Esophagus (tissue), 2 donors: ENCODE results near the gene APEH. TPM values are rescaled to one million over a fixed set of nuclear protein-coding genes. Genes with fewer than 3 reads are reported as not detected.

ENCODE experiments used
- H3K27ac ChIP-seq, 2 donors: one replicate each; pipeline ENCODE4 v1.5.1; 2013; ENCODE audit warnings: low read depth in 2 of 2, mild to moderate bottlenecking in 2 of 2, inconsistent platforms in 1 of 2, low read length in 1 of 2, moderate library complexity in 1 of 2
- H3K27me3 ChIP-seq, 2 donors: one replicate each; pipeline ENCODE4 v1.6.1; 2013; ENCODE audit warnings: low read length in 2 of 2, control low read depth in 1 of 2, mild to moderate bottlenecking in 1 of 2; ENCODE audit not compliant: insufficient read depth in 2 of 2, control insufficient read depth in 1 of 2
- H3K36me3 ChIP-seq, 2 donors: one replicate each; pipeline ENCODE4 v1.6.1; 2013; ENCODE audit warnings: low read length in 1 of 2; ENCODE audit not compliant: control insufficient read depth in 2 of 2, insufficient read depth in 2 of 2
- H3K4me1 ChIP-seq, 2 donors: one replicate each; pipeline ENCODE4 v1.6.1; 2013; ENCODE audit warnings: low read length in 1 of 2; ENCODE audit not compliant: control insufficient read depth in 2 of 2, insufficient read depth in 2 of 2
- H3K4me3 ChIP-seq, 2 donors: one replicate each; pipeline ENCODE4 v1.5.1; 2013; ENCODE audit warnings: low read length in 2 of 2, mild to moderate bottlenecking in 2 of 2, low read depth in 1 of 2, moderate library complexity in 1 of 2
- H3K9me3 ChIP-seq, 2 donors: one replicate each; pipeline ENCODE4 v1.6.1; 2013; ENCODE audit warnings: mild to moderate bottlenecking in 2 of 2, low read depth in 1 of 2, low read length in 1 of 2, moderate library complexity in 1 of 2; ENCODE audit not compliant: control insufficient read depth in 2 of 2, insufficient read depth in 1 of 2
- WGBS, 2 donors: extraction: QIAGEN DNeasy Blood & Tissue Kit; methylation state at CpG; one replicate each; pipeline ENCODE4 v1.1.7; 2013; 5-methylcytosine and 5-hydroxymethylcytosine counted together
- polyA plus RNA-seq, 2 donors: library from polyadenylated mRNA; stranded (reverse); fragments of 200-250 nt; gene quantifications; one replicate each; pipeline ENCODE4 v1.2.3, GENCODE V29; 2013
- donor health status: healthy with polysubstance abuse.
- donor health status: Bipolar disorder and iron deficiency.

Gene APEH
- polyA plus RNA-seq, 2 donors = 21.0 to 53.0 TPM

DNA sequence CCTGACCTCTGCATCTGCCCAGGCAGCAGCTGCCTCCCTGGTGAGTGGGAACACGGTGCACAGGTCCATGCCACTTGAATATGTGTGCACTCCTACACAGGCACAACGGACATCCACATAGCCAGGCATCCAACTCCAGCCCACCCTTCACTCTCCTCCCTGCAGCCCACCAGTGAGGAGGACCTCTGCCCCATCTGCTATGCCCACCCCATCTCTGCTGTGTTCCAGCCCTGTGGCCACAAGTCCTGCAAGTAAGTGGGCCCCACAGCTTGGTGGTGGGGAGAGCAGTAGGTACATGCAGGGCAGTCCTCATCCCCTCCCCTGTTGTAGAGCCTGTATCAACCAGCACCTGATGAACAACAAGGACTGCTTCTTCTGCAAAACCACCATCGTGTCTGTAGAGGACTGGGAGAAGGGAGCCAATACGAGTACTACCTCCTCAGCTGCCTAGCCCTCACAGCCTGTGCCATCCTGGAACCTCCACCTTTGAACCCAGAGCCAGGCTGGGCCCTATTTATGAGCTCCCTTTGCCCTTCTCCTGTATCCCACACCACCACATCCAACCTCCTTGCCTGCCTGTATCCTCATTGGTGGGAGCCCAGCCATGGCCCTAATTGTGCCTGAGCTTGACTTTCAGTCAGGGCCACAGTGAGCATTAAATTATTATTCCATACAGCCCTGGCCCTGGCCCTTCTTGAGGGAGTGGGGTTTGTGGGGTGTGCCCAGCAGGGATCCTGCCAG is 46.9 kb downstream of the APEH start:
- Histone ChIP-seq H3K36me3 (peaks cover 4 to 29% of the 10 kb centered on the region in 2 donors), H3K4me1 (peaks cover 7 to 31% of the 10 kb centered on the region in 2 donors), H3K9me3 (no peaks in the 10 kb centered on the region), H3K4me3 (no peak overlapping the region), H3K27ac (no peak overlapping the region), H3K27me3 (no peaks in the 10 kb centered on the region)
- WGBS, 2 donors = 63 to 66% methylated on average over 4 of the region's 4 CpGs

DNA sequence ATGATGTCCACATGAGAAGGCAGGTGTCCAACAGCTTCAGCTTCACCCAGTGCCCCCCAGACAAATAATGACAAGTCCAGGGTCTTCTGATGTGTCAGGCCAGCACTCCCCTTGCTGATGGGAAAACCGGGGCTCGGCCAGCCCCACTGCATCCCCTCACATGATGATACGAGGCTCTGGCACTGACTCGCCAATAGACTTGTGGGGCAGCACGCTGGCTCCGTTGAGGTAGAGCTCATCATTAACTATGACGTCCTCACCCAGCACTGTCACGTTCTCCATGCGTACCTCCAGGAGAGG is 47.4 kb downstream of the APEH start:
- H3K27ac ChIP-seq = no peak overlapping the region
- H3K4me1 ChIP-seq = peaks cover 7 to 31% of the 10 kb centered on the region in 2 donors
- WGBS, 2 donors = 62 to 77% methylated on average over 9 of the region's 9 CpGs
- H3K4me3 ChIP-seq = no peak overlapping the region
- H3K27me3 ChIP-seq = no peaks in the 10 kb centered on the region
- peaks cover 4 to 26% of the 10 kb centered on the region in 2 donors for H3K36me3 ChIP-seq
- no peaks in the 10 kb centered on the region for H3K9me3 ChIP-seq

DNA sequence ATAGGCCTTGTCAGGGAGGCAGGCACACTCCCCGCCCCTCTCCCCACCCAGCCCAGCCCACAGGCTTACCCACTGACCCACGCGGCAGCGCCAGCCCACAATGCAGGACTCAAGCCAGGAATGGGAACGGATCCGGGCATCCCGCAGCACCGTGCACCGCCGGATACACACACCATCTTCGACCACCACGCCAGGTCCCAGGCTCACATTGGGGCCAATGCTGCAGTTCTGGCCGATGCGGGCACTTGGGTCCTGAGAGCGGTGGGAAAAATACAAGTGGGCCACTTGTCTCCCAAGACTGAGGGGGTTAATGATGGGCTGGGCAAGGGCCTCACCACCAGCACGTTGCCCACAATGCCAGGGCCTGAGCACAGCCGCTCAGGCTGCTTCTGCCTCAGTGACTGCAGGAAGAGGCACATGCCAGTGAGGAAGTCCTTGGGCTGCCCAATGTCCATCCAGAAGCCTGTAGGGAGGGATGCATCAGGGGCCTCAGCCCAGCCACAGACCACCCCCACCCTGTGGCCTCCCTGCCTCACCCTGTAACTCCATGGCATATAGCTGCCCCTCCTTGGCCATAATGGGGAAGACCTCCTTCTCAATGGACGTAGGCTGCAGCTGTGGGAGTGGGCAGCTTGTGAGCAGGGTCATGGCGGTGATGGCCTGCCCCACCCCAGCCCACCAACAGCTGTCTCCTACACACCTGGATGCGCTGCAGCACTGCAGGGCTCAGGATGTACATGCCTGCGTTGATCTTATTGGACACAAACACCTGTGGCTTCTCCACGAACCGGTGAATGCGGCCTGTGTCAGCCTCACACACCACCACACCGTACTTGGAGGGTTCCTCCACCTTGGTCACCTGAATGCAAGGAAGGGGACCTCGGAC is 48.0 kb downstream of the APEH start:
- peaks cover 5 to 30% of the 10 kb centered on the region in 2 donors for H3K36me3 ChIP-seq
- no peaks in the 10 kb centered on the region for H3K9me3 ChIP-seq
- peak overlapping the region in 1 of 2 donors; percentile 93 for H3K4me3 ChIP-seq
- WGBS, 2 donors = 77 to 83% methylated on average over 26 of the region's 26 CpGs
- no peaks in the 10 kb centered on the region for H3K27me3 ChIP-seq
- H3K27ac ChIP-seq = peak overlapping the region in 1 of 2 donors; percentile 98
- H3K4me1 ChIP-seq = peaks cover 7 to 31% of the 10 kb centered on the region in 2 donors

DNA sequence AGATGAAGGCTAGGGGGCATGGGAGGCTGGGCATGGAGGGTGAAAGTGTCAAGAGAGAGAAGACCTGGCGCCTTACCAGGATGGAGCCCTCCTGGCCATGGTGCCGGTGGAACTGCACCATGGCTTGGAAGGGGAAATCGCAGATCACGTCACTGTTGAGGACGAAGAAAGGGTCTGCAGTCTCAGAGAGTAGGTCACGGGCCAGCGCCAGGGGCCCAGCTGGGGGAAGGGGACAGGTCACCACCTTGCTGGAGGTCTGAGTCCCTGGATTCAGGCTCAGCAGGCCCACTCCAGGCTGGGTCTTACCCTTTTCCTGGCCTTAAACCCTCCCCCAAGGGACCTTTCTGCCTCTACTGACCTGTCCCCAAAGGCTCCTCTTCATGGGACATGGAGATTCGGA is 48.7 kb downstream of the APEH start:
- Histone ChIP-seq H3K27me3 (no peaks in the 10 kb centered on the region), H3K4me3 (peak overlapping the region; percentile 93 to 96), H3K4me1 (peaks cover 7 to 30% of the 10 kb centered on the region in 2 donors), H3K27ac (peak overlapping the region; percentile 95 to 98), H3K9me3 (no peaks in the 10 kb centered on the region), H3K36me3 (peaks cover 13 to 37% of the 10 kb centered on the region in 2 donors)
- whole genome bisulfite sequencing, 2 donors = 59 to 64% methylated on average over 8 of the region's 8 CpGs

DNA sequence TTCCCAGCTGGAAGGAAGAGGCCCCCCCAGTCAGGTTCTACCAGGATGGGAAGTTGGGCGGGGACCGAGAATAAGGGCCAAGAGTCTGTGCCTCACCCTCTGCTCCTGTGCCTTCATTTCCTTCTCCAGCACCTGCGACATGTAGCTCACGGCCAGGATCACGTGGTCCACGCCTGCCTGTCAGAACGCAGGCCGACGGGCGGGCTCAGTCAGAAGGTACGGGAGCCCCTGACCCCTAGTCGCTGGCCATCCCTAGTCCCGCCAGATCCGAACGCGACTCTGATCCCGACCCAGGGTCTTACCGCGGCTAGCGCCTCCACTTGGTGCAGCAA is 49.1 kb downstream of the APEH start:
- Histone ChIP-seq H3K27me3 (no peaks in the 10 kb centered on the region), H3K4me1 (peaks cover 7 to 26% of the 10 kb centered on the region in 2 donors), H3K36me3 (peaks cover 16 to 39% of the 10 kb centered on the region in 2 donors), H3K4me3 (peak overlapping the region; percentile 93 to 96), H3K27ac (peak overlapping the region; percentile 95 to 98), H3K9me3 (no peaks in the 10 kb centered on the region)
- 0 to 1% methylated on average over 20 of the region's 20 CpGs for WGBS, 2 donors

DNA sequence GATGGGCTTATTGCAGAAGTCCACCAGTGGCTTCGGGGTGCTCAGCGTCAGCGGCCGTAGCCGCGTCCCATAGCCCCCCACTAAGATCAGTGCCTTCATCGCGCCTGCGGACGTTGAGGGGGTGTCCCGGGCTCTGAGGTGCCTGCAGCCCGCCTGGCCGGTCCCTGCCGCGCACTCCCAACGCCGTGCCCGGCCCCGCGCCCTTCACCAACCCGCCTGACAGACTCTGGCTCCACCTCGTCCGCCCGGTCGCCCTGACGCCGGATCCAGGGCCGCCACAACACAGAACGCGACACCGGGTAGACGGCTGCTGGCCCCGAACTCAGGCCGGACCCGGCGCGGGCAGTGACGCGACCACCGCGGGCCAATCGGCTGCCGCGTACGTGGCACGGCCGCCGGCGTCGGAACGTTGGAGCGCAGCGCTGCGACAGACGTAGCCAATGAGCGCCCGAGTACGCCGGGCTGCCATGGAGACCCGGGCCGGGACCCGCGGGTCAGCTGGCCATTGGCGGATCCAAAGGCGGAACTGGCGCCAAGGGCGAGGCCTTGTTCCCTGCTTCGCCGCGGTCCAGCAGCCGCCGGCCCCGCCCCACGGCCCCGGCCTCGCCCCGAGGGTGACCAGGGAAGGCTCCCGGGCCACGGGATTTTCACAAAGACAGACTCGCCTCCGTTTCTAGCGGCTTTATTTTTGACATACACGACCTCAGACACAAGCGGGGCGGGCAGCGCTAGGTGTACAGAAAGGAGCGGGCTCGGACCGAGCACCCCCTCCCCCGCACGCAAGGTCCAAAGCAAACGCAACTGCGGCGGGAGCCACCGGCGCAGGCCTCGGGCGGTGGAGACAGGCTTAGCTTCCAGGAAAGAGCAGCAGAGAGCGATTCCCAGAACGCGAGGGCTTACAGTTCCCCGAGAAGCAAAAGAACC is 49.7 kb downstream of the APEH start, which contains the start of gene GMPPB:
TSS of gene GMPPB (minus strand) at position 324 of the 924 bp plus-strand sequence. CDS start at position 99, 225 bp downstream.
- H3K9me3 ChIP-seq = no peaks in the 10 kb centered on the region
- peak within 1 kb of the TSS; percentile 93 to 96 for H3K4me3 ChIP-seq
- H3K4me1 ChIP-seq = peaks cover 2 to 20% of the 10 kb centered on the region in 2 donors
- no peaks in the 10 kb centered on the region for H3K27me3 ChIP-seq
- 1% methylated on average over 95 to 102 of the region's 102 CpGs for WGBS, 2 donors
- peak within 1 kb of the TSS; percentile 95 to 98 for H3K27ac ChIP-seq
- H3K36me3 ChIP-seq = peaks cover 16 to 39% of the 10 kb centered on the region in 2 donors

DNA sequence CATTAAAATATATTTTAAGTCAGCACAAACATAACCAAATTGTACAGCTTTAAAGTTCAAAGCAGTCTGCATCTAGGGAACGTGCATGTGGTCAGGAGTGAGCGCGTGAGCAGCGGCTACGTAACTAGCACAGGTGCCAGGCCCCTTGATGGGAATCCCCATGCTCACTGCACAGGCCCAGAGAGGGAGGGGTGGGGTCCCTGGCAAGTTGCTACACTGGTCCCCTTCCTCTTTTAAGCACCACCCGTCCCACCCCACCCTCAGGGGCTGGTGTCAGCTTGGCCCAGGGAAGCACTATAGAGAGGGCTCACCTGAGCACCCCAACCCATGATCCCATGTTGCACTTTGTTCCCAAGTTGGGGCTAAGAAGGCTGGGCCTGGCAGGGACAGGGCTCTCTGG is 50.4 kb downstream of the APEH start:
- Histone ChIP-seq H3K4me1 (peaks cover 0 to 15% of the 10 kb centered on the region in 2 donors), H3K27me3 (no peaks in the 10 kb centered on the region), H3K9me3 (no peaks in the 10 kb centered on the region), H3K36me3 (peaks cover 16 to 39% of the 10 kb centered on the region in 2 donors), H3K4me3 (peak overlapping the region; percentile 60 to 63), H3K27ac (peak overlapping the region; percentile 91 to 97)
- WGBS, 2 donors = 11 to 19% methylated on average over 6 of the region's 6 CpGs

DNA sequence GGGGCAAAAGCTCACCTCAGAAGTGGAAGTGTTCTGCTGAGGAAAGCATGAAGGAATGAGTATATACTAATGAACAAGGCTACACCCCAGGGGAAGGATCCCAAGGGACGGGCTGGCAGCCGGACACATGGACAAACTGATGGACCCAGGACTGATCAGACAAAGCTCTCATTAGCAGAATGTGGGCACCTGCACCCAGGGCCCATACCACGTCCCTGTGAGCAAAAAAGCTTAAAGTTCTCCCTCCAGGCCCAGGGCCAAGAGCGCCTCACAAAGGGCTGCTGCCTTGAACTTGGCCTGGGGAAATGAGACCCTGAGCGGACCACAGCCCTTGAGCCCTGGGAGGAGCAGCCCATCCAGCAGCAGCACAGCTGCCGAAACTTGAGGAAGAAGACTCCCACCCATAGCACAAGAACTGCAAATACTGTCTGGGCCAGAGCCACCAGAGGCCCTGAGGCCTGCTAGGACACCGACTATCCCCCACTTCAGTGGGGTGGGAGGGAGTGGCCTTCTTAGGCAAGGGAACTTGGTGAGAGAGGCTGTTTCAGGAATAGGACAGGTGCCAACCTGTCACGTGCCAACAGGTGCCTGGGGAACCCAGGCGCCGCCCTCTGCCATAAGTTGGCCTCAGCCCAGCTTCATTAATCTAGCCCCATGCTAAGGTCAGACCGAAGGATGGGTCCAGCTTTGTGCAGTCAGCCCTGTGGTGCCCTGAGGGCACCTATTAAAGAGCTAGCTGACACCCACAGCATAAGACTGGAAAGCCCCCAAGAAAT is 51.9 kb downstream of the APEH start:
- H3K27ac ChIP-seq = peak overlapping the region in 1 of 2 donors; percentile 24
- H3K4me1 ChIP-seq = peaks cover 0 to 15% of the 10 kb centered on the region in 2 donors
- H3K9me3 ChIP-seq = no peaks in the 10 kb centered on the region
- 75 to 76% methylated on average over 11 of the region's 11 CpGs for WGBS, 2 donors
- peaks cover 14 to 34% of the 10 kb centered on the region in 2 donors for H3K36me3 ChIP-seq
- no peaks in the 10 kb centered on the region for H3K27me3 ChIP-seq
- no peak overlapping the region for H3K4me3 ChIP-seq
